Thyroid gland (tissue), 4 donors: ENCODE measurements around the gene RAB44. TPM values are rescaled to one million over a fixed set of nuclear protein-coding genes. Genes with fewer than 3 reads are reported as not detected.

Experiments used
- DNase-seq, 2 donors: peaks; one replicate each; pipeline ENCODE4 v3.0.0-alpha.2; 2019
- H3K27ac ChIP-seq, 3 donors: fragments of 200-600 bp; sonication (generic); 1 replicate in 2 of 3; 2 replicates in 1 of 3; pipeline ENCODE4 v1.5.1; 2016 to 2019; ENCODE audit warnings: mild to moderate bottlenecking in 1 of 3, moderate library complexity in 1 of 3
- H3K27me3 ChIP-seq: fragments of 200-600 bp; sonication (generic); one replicate; pipeline ENCODE4 v1.5.1; 2019
- H3K36me3 ChIP-seq, 2 donors: fragments of 200-600 bp; sonication (generic); one replicate each; pipeline ENCODE4 v1.5.1; 2016 to 2019
- H3K4me1 ChIP-seq, 2 donors: fragments of 200-600 bp; sonication (generic); one replicate each; pipeline ENCODE4 v1.5.1; 2017 to 2019
- H3K4me3 ChIP-seq, 3 donors: fragments of 200-600 bp; sonication (generic); replicated peaks in 1 of 3; 1 replicate in 2 of 3; 2 replicates in 1 of 3; pipeline ENCODE4 v1.5.1; 2016; ENCODE audit warnings: mild to moderate bottlenecking in 1 of 3
- H3K9me3 ChIP-seq: fragments of 200-600 bp; sonication (generic); one replicate; pipeline ENCODE4 v1.5.1; 2017
- CTCF ChIP-seq, 6 experiments: fragments of 200-600 bp in 3 of 6; fragments of 450-650 bp in 3 of 6; sonication (generic) in 3 of 6; IDR thresholded peaks; one replicate each; pipeline ENCODE4 v1.5.1; 2016 to 2019; ENCODE audit warnings: antibody characterized with exemption in 6 of 6, mild to moderate bottlenecking in 2 of 6, inconsistent platforms in 1 of 6, moderate library complexity in 1 of 6
- POLR2A ChIP-seq, 2 donors: fragments of 450-650 bp; IDR thresholded peaks; one replicate each; pipeline ENCODE4 v1.6.1; 2017; ENCODE audit warnings: antibody characterized with exemption in 2 of 2, mild to moderate bottlenecking in 2 of 2, moderate library complexity in 1 of 2
- WGBS, 2 donors: methylation state at CpG; one replicate each; pipeline ENCODE4 v1.1.5; 2017; 5-methylcytosine and 5-hydroxymethylcytosine counted together
- intact Hi-C: fragments of 100-400 bp; cut with DNase I; formaldehyde crosslinking; loops from one replicate; pipeline ENCODE4 v1.15.1; 2023
- total RNA-seq, 4 donors: library from RNA; depleted of rRNA; stranded (reverse); fragments of >200 nt; gene quantifications; one replicate each; pipeline ENCODE4 v1.2.3, GENCODE V29; 2016

RAB44 gene
- total RNA-seq, 4 donors from 2014 or later, result 0.11 TPM; not detected in 3

DNA sequence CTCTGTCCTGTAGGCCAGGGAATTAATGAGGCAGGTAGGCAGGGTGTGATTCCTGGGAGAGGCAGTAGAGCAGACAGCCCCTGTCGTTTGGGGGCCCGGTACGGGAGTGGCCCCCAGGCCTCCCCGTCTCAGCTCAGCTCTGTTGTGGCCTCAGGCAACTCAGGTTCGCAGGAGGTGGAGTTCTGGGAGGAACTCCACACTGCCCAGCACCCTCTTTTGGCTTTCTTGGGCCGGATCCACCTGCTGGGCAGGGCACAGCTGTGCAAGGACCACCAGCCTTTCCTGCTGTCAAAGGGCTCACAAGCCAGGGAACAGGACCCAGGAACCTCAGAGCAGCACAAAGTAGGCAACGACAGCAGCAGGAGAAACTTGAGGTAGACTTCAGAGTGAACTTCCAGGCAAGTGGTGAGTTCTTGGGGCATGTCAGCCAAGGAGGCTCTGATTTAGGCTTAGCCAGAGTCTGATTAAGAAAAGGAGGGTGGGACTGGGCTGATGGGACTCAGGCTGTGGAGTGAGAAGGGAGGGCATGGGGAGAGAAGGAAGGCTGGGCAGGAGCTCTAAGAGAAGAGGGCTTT is 36.9 kb downstream of the RAB44 start:
- H3K36me3 ChIP-seq, result no peaks in the 10 kb centered on the region
- H3K4me1 ChIP-seq, result peaks cover 8 to 23% of the 10 kb centered on the region in 2 donors
- peak overlapping the region; percentile 29 to 91 (median 70) for H3K27ac ChIP-seq
- H3K9me3 ChIP-seq, result no peaks in the 10 kb centered on the region
- 74 to 75% methylated on average over 6 to 7 of the region's 7 CpGs for WGBS, 2 donors
- no peaks in the 10 kb centered on the region for H3K27me3 ChIP-seq
- H3K4me3 ChIP-seq, result no peak overlapping the region
- no peak for DNase-seq
- TF ChIP-seq CTCF (IDR thresholded peaks at IDR 0.05) (no peak), POLR2A (IDR thresholded peaks at IDR 0.05) (no peak)
- intact Hi-C loops, result no loop called here

GRCh38 chr6:36735110-36736071 is 37.8 kb downstream of the RAB44 start:
- Histone ChIP-seq H3K27me3 (no peaks in the 10 kb centered on the region), H3K36me3 (no peaks in the 10 kb centered on the region), H3K4me3 (peak overlapping the region in 1 of 3 donors; percentile 24), H3K9me3 (no peaks in the 10 kb centered on the region), H3K27ac (peak overlapping the region; percentile 61 to 91 (median 70)), H3K4me1 (peaks cover 8 to 23% of the 10 kb centered on the region in 2 donors)
- intact Hi-C loops, result no loop called here
- 7 to 10% methylated on average over 20 to 24 of the region's 24 CpGs for WGBS, 2 donors
- TF ChIP-seq CTCF (IDR thresholded peaks at IDR 0.05) (no peak), POLR2A (IDR thresholded peaks at IDR 0.05) (no peak)
- peak; percentile 74 to 77 for DNase-seq

DNA sequence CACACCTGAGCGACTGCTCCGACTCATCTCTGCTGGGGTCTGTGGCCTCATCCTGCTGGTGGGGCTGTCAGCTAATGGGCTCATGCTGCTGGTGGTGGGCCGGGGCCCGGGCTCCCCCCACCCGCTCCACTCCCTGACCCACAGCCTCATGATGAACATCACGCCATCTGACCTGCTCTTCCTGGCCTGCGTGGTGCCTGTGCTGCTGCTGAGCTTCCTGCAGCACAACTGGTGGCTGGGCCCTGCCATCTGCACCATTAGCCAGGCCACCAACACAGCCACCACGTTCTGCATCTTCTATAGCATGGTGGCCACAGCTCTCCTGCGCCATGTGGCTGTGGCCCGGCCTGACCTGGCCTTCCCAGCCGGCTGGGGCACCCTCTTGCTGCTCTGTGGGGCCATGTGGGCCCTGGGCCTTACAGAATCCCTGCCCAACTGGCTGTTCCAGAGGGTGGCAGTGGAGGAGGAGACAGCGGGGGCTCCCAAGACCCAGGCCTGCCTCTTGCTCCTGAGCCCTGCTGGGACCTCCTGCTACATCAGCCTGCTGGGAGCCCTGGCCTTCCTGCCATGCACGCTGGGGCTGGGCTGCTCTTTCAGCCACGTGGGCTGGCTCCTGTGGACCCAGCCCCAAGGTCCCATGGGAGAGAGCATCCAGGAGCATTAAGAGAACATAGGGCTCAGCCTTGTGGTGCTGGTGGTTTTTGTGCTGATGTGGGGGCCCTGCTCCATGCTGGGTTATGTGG is 39.6 kb downstream of the RAB44 start:
- no peak for DNase-seq
- Histone ChIP-seq H3K27ac (no peak overlapping the region), H3K9me3 (no peaks in the 10 kb centered on the region), H3K4me1 (peaks cover 8 to 23% of the 10 kb centered on the region in 2 donors), H3K36me3 (no peaks in the 10 kb centered on the region), H3K4me3 (no peak overlapping the region), H3K27me3 (no peaks in the 10 kb centered on the region)
- TF ChIP-seq POLR2A (IDR thresholded peaks at IDR 0.05) (no peak), CTCF (IDR thresholded peaks at IDR 0.05) (no peak)
- intact Hi-C loops, result no loop called here
- WGBS, 2 donors, result 93 to 94% methylated on average over 7 to 10 of the region's 14 CpGs

GRCh38 chr6:36738108-36738507 is 40.5 kb downstream of the RAB44 start:
- WGBS, 2 donors, result 96 to 100% methylated on average over 1 of the region's 1 CpG
- TF ChIP-seq POLR2A (IDR thresholded peaks at IDR 0.05) (no peak), CTCF (IDR thresholded peaks at IDR 0.05) (no peak)
- Histone ChIP-seq H3K4me1 (peaks cover 8 to 23% of the 10 kb centered on the region in 2 donors), H3K27me3 (no peaks in the 10 kb centered on the region), H3K36me3 (no peaks in the 10 kb centered on the region), H3K9me3 (no peaks in the 10 kb centered on the region), H3K27ac (no peak overlapping the region), H3K4me3 (no peak overlapping the region)
- intact Hi-C loops, result no loop called here
- no peak for DNase-seq
